OCI-LY3 (cell line): ENCODE data around the gene NFATC2IP.

ENCODE experiments used
- H2AFZ ChIP-seq: fragments of 200-600, 300-600 bp; shearing (Covaris generic); 2 replicates; pipeline ENCODE4 v1.6.0; 2014; ENCODE audit warnings: antibody characterized with exemption, low read depth, low read length
- H3K27ac ChIP-seq: fragments of 200-600, 300-600 bp; sonication (generic); 2 replicates; pipeline ENCODE4 v1.5.1; 2014; ENCODE audit warnings: mild to moderate bottlenecking, low read length, moderate library complexity, mixed read lengths
- H3K27me3 ChIP-seq: fragments of 200-600, 300-600 bp; sonication (generic); 2 replicates; pipeline ENCODE4 v1.6.1; 2014; ENCODE audit warnings: low read depth, low read length, mixed read lengths
- H3K36me3 ChIP-seq: fragments of 200-600, 300-600 bp; sonication (generic); replicated peaks from 2 replicates; pipeline ENCODE3; 2014; ENCODE audit warnings: low read depth, low read length, mixed read lengths
- H3K4me1 ChIP-seq: fragments of 300-600, 200-600 bp; sonication (generic); 2 replicates; pipeline ENCODE4 v1.6.1; 2014; ENCODE audit warnings: low read length, mixed read lengths
- H3K4me2 ChIP-seq: fragments of 200-600, 300-600 bp; sonication (generic); 2 replicates; pipeline ENCODE4 v1.6.1; 2014; ENCODE audit warnings: low read length, mixed read lengths
- H3K4me3 ChIP-seq: fragments of 300-600, 200-600 bp; sonication (generic); 2 replicates; pipeline ENCODE4 v1.5.1; 2014; ENCODE audit warnings: antibody characterized with exemption, mild to moderate bottlenecking, low read length, moderate library complexity
- H3K79me2 ChIP-seq: fragments of 300-600, 200-600 bp; shearing (Covaris generic); 2 replicates; pipeline ENCODE4 v1.6.1; 2014; ENCODE audit warnings: mild to moderate bottlenecking, low read length, mixed read lengths
- H3K9ac ChIP-seq: fragments of 300-600, 200-600 bp; shearing (Covaris generic); 2 replicates; pipeline ENCODE4 v1.6.0; 2014; ENCODE audit warnings: mild to moderate bottlenecking, low read length, moderate library complexity
- H3K9me3 ChIP-seq: fragments of 200-600, 300-600 bp; shearing (Covaris generic); 2 replicates; pipeline ENCODE4 v1.6.1; 2014; ENCODE audit warnings: low read length, mixed read lengths; ENCODE audit not compliant: insufficient read depth
- H4K20me1 ChIP-seq: fragments of 200-600, 300-600 bp; sonication (generic); 2 replicates; pipeline ENCODE4 v1.6.1; 2016; ENCODE audit warnings: low read length, mixed read lengths; ENCODE audit not compliant: insufficient read depth
- CTCF ChIP-seq: fragments of 200-600, 300-600 bp; sonication (generic); IDR thresholded peaks from 2 replicates; pipeline ENCODE4 v1.5.1; 2014; ENCODE audit warnings: antibody characterized with exemption, low read length, low read depth
- EZH2phosphoT487 ChIP-seq: fragments of 200-600 bp; shearing (Covaris generic); IDR thresholded peaks from 2 replicates; pipeline ENCODE4 v1.6.1; 2018; ENCODE audit warnings: antibody characterized with exemption, mixed run types, low read depth

The NFATC2IP gene

GRCh38 chr16:28904363-28904762, 46.4 kb upstream of the NFATC2IP start:
- Histone ChIP-seq H2AFZ (no peak overlapping the region), H3K27ac (no peak overlapping the region), H3K27me3 (no peaks in the 10 kb centered on the region), H3K79me2 (no peaks in the 10 kb centered on the region), H3K9me3 (no peaks in the 10 kb centered on the region), H3K9ac (no peak overlapping the region), H3K4me3 (no peak overlapping the region), H3K4me1 (no peaks in the 10 kb centered on the region), H3K4me2 (no peak overlapping the region), H4K20me1 (no peaks in the 10 kb centered on the region), H3K36me3 (no peaks in the 10 kb centered on the region)
- TF ChIP-seq EZH2phosphoT487 (no peak), CTCF (no peak)

- H3K27ac ChIP-seq = no peak overlapping the region
- H3K9me3 ChIP-seq = no peaks in the 10 kb centered on the region
- no peaks in the 10 kb centered on the region for H3K36me3 ChIP-seq
Observed at GRCh38 chr16:28904828-28905227, 45.9 kb upstream of the NFATC2IP start.

GRCh38 chr16:28905229-28905754, 45.4 kb upstream of the NFATC2IP start:
- no peaks in the 10 kb centered on the region for H4K20me1 ChIP-seq
- no peak overlapping the region for H3K4me3 ChIP-seq
- H3K9ac ChIP-seq = no peak overlapping the region
- no peaks in the 10 kb centered on the region for H3K79me2 ChIP-seq
- no peaks in the 10 kb centered on the region for H3K36me3 ChIP-seq
- no peaks in the 10 kb centered on the region for H3K9me3 ChIP-seq
- no peak overlapping the region for H2AFZ ChIP-seq
- no peak overlapping the region for H3K4me2 ChIP-seq
- H3K27ac ChIP-seq = no peak overlapping the region
- H3K4me1 ChIP-seq = peaks cover 4% of the 10 kb centered on the region
- no peaks in the 10 kb centered on the region for H3K27me3 ChIP-seq
- TF ChIP-seq CTCF (no peak), EZH2phosphoT487 (no peak)

More at GRCh38 chr16:28904828-28905227, 45.9 kb upstream of the NFATC2IP start:
- no peaks in the 10 kb centered on the region for H4K20me1 ChIP-seq
- TF ChIP-seq CTCF = no peak
- no peak for TF ChIP-seq EZH2phosphoT487
- no peaks in the 10 kb centered on the region for H3K27me3 ChIP-seq
- no peaks in the 10 kb centered on the region for H3K79me2 ChIP-seq
- H3K4me2 ChIP-seq = no peak overlapping the region
- H3K9ac ChIP-seq = no peak overlapping the region
- H3K4me3 ChIP-seq = no peak overlapping the region
- no peak overlapping the region for H2AFZ ChIP-seq
- H3K4me1 ChIP-seq = no peaks in the 10 kb centered on the region

GRCh38 chr16:28905800-28906372, 44.9 kb upstream of the NFATC2IP start:
- H3K27ac ChIP-seq = no peak overlapping the region
- peaks cover 4% of the 10 kb centered on the region for H3K36me3 ChIP-seq
- H3K4me1 ChIP-seq = peaks cover 10% of the 10 kb centered on the region
- no peak overlapping the region for H3K9ac ChIP-seq
- no peaks in the 10 kb centered on the region for H3K27me3 ChIP-seq
- H3K4me2 ChIP-seq = no peak overlapping the region
- no peaks in the 10 kb centered on the region for H3K9me3 ChIP-seq
- H3K4me3 ChIP-seq = no peak overlapping the region
- no peaks in the 10 kb centered on the region for H3K79me2 ChIP-seq
- TF ChIP-seq EZH2phosphoT487 (no peak), CTCF (no peak)
- no peaks in the 10 kb centered on the region for H4K20me1 ChIP-seq
- no peak overlapping the region for H2AFZ ChIP-seq
